Stimulated activated CD8-positive, alpha-beta memory T cell treated with anti-CD3 and anti-CD28 coated beads, Interleukin-7, amount 100 ng/mL, for 48 hours (primary cell): ENCODE measurements around the gene CSH2.

Source experiments
- DNase-seq, 2 donors: peaks; one replicate each; pipeline ENCODE4 v3.0.0-alpha.2; 2020; ENCODE audit warnings: low read depth in 1 of 2; ENCODE audit errors: extremely low read depth in 1 of 2

CSH2 gene

DNA sequence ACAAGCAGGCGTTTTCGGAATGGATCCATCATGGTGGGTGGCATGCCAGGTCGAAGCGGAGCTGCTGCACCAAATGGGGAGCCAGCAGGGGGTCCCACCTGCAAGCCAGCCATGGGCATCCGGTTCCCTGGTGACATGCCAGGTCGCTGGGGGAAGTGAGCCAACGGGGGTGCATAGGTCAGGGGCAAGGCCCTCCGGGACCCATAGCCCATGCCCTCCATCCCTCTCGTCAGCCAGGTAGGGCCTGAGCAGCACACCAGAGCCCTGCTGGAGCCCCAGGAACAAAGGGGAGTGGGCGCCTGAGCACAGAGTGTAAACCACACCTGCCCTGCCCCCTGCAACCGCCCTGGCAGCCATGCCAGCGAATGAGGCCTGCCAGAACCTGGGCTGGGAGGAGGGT lies 36.0 kb downstream of the CSH2 start:
- no peak for DNase-seq

DNA sequence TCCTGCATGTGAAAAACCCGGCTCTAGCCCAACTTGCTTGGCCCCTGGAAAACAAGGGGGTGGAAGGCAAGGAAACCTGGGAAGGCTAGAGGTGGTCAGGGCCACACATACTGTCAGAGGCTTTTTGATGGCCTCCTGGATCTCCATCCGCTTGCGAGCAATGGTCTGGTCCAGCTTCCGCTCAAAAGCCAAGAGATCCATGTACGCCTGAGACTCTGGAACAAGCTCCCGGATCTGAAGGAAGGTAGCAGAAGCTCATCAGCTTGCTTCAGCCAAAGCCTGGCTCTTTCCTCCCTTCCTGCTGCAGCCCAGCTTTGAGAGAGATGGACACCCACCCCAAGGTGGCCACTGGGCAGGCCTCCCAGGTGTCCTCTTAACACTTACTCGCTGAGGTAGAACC lies 36.7 kb downstream of the CSH2 start:
- no peak for DNase-seq

DNA sequence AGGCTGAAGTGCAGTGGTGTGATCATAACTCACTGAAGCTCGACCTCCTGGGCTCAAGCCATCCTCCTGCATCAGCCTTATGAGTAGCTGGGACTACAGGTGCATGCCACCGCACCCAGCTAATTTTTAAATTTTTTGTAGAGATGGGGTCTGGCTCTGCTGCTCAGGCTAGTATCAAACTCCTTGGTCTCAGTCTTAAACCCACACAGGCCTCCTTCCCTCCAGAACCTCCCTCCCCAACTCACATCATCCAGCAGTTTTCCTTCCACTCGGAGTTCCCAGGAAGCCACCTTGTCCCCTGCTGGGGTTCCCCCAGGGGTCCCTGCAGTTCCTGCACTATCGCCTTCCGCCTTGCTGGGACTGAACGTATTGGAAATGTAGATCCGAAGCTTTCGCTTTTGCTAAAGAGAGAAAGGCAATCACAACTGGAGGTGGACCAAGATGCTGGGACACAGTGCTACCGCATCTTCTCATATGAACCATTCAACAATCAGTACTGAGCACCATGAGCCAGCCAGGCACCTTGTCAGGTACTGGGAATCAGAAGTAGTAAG lies 38.2 kb downstream of the CSH2 start:
- DNase-seq = no peak

DNA sequence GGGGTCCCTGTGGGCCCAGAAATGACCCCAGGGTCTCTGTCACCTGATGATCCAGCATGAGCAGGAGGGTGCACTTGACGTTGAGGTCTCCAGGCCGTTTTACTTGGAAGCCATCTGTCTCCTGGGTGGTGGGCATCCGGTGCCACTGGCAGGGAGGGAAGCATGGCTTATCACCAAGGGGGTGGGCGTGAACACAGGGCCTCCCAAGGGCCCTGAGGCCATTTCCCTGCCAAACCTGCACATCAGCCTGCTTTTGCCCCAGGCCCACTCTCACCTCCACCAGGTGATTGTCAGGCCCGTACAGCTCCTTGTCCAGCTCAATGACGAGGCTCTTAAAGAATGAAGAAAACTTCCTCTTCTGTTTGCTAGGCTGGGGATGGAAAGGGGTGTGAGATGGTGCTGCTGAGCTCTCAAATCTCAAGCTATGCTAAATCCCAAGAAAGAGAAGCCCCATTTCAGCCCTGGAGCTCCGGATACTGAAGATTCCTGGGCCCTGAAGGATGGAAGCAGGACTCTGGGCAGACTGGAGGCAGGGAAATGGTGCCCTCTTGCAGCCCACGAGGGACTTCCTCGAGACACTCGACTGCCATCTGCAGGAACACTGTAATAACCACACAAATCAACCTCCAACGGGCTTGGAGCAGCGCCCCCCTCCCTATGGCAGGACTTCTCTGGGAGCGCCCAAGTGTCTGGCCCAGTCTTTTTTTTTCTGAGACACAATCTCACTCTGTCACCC lies 38.9 kb downstream of the CSH2 start:
- no peak for DNase-seq

DNA sequence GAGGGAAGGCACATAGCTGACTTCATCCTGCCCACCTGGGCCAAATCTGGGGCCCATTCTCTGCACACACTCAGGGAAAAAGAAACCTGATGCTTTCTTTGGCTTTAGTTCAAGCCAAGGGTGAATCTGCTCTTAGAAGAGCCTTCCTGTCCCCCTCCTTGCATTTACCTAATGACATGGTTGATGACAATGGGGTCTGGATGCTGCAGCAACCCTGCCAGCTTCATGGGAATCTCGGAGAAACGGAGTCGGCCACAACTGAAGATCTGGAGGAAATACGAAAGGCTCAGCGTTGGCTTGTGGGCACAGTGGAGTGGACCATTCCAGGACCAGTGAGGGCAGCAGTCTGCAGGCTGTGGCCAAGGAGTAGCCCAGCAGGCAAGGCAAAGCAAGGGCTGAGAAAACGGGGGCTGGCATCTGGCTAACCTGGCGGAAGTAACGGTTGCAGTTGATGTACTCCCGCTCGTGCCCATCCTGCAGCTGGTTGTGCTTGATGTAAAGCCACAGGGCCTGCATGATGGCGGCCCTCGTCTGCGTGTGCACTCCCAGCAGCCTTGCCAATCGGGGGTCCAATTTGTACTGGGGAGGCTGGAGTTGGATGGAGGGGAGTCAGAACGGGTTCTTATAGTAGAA lies 39.6 kb downstream of the CSH2 start:
- DNase-seq = no peak

DNA sequence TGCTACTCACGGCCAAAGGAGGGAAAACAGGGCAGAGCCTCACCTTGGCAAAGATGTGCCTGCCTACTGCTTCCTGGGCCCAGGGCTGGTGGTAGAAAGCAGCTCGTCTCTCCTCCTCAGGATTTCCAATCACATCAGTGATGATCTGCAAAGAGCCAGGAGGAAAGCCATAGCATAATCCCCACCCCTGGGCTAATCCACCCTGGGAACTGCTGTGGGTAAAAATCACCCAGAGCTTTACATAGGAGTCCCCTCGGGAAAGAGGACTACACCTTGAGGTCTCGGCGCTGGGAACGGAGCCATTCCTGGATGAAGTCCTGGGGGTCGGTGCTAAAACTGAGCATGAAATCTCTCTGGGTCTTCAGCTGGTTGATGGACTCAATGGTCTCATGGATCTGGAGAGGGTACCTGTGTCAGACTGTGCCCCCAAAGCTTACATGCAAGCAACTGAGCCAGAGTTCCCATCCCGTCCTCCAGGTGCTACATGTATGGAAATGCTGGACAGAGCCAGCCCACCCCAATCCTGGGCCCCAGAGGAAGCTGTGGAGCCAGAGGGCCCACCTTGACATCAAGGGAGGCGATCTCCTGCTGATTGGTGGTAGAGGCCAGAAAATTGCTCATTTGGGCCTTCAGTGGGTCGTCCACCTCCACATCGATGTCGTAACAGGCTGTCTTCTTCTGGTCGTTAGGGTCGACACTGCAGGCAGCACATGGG lies 40.3 kb downstream of the CSH2 start:
- DNase-seq = no peak

DNA sequence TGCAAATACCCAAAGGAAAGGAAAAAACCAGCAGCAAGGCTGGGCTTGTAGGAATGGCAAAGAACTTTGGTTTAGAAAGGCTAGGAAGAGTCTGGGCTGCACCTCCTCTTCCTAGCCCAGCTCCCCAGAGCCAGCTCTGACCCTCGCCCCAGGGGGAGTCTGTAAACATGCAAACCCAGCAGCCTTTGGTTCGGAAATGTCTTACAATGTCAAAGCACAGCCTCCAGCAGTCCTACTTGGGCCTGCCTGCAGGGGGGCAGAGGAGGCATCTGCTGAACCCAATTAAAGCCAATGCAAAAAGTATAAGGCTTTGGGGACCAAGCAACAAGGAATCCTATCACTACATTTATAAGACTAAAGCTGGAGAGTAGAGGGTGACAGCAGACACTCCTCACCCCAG lies 41.0 kb downstream of the CSH2 start:
- DNase-seq = no peak

DNA sequence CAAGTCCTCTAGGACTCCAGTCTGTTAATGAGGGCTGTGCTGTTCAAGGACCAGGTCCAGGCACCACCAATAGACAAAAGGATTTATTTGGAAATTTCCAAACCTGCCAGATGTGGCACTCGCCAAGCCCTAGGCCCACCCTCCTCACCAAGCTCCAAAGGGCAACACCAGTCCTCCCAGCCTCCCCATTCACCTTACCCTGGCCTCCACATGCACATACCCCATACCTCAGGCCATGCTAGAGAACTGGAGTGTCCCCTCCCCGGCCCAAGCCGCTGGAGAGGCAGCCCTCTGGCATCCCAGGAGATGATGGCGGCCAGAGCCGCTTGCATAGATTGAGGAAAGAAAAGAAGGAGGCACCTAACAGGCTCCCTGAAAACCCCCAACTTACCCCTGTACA lies 41.5 kb downstream of the CSH2 start:
- no peak for DNase-seq

DNA sequence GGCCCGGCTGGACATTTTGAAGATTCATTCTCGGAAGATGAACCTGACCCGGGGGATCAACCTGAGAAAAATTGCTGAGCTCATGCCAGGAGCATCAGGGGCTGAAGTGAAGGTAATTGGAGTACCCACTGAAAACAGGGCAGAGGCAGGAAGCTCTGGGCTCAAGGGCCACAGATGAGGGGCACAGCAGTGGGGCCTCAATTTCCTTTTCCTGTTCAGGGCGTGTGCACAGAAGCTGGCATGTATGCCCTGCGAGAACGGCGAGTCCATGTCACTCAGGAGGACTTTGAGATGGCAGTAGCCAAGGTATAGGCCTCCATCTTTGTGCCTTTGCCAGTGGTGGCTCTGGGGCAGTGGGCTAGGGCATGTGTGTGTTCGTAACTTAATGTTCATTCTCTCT lies 42.0 kb downstream of the CSH2 start:
- no peak for DNase-seq

DNA sequence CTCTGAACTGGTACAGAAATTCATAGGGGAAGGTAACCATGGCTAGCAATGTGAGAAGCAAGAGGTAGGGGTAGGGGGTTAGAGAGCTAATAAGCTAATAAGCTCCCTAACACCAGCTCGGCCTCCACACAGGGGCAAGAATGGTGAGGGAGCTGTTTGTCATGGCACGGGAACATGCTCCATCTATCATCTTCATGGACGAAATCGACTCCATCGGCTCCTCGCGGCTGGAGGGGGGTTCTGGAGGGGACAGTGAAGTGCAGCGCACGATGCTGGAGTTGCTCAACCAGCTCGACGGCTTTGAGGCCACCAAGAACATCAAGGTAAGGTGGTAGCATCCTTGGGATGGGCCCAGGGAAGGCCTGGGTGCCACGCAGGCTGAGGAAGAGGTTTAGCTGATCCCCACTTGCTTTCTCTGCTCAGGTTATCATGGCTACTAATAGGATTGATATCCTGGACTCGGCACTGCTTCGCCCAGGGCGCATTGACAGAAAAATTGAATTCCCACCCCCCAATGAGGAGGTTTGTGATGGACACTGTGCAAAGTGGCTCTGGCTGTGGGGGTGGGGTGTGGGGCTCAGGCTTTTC lies 42.5 kb downstream of the CSH2 start:
- no peak for DNase-seq

DNA sequence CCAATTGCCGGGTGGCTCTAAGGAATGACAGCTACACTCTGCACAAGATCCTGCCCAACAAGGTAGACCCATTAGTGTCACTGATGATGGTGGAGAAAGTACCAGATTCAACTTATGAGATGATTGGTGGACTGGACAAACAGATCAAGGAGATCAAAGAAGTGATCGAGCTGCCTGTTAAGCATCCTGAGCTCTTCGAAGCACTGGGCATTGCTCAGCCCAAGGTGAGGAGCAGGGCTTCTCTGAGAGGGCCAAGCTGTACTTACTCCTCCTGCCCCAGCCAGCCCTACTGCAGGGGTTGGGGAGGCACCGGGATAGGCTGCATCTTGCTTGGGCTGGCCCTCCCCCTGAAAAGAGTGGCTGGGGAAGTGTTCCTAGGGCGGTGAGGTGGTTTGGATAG lies 43.2 kb downstream of the CSH2 start:
- no peak for DNase-seq

DNA sequence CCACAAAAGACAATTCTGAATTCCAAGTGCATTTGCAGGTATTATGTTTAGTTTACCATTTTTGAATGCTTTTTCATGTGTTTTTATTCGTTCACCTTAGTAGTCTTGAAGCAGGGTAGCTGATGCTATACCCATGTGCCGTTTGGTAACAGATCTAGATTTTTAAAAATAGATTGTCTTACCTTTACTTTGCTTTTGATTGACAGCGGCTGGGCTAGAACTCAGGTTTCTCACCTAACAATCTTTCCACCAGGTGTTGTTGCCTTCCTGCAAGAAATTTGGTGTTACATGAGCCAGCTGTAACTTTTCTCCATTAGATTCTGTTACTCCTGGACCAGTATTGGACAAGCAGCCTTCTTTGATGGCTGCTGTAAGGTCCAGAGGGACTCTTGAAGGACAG lies 44.5 kb downstream of the CSH2 start:
- no peak for DNase-seq

DNA sequence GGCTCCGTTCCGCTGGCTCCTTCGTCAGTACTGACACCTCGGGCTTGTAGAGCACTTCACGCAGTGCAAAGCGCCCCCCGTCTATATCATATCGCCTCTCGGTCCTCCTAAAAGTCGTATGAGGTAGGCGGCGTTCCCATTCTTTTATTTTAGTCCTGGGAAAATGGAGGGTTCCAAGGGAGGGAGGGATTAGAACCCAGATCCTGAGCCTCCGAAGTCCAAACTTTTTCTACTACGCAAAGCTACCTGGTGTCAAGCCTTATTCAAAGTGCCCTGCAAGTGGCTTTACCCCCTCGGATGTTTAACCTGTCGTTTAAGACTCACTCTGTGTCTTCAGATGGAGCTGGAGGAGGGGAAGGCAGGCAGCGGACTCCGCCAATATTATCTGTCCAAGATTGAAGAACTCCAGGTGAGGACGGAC lies 45.7 kb downstream of the CSH2 start:
- no peak for DNase-seq

DNA sequence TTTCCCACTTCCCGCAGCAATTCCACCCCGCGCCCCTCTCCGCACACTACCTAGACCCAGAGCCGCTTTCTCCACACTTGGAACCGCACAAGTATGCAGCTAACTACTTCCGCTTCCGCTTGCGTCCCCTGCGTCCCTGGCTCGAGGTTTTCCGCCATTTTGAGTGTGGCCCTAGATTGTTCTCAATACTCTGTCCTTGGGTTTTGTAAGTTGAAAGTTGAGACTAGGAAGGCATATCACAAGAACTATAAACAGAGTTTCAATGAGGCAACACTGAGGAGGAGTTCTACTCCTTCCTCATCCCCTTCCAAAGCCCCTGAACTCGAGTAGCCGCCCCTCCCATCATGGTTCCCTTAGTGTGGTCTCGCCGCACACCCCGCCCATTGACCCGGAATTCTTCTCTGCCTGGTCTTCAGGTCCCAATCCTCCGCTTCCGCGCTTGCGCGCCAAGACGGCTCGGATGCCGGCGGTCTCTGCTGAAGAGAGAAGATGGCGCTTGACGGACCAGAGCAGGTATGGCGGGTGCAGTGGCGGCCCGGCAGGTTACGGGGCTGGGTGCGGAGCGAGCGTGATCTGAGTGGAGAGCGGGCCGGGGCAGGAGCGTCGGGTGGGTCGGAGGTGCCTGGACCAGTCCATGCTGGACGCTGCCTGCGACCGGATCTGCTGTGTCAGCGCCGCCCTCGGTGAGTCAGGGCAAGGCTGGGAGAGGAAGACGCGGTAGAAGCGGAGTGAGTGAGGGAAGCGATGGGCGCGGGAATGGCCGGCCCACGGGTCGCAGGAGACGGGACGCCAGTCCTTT lies 46.3 kb downstream of the CSH2 start, which contains the start of the genes FTSJ3 and PSMC5:
TSS of gene FTSJ3 (minus strand) at position 662 of the 799 bp plus-strand sequence. CDS start 761 bp downstream, outside the sequence.
TSS of gene PSMC5 (plus strand) at position 430 of the 799 bp plus-strand sequence. CDS start at position 490, 60 bp downstream.
- peak; percentile 79 to 94 for DNase-seq

DNA sequence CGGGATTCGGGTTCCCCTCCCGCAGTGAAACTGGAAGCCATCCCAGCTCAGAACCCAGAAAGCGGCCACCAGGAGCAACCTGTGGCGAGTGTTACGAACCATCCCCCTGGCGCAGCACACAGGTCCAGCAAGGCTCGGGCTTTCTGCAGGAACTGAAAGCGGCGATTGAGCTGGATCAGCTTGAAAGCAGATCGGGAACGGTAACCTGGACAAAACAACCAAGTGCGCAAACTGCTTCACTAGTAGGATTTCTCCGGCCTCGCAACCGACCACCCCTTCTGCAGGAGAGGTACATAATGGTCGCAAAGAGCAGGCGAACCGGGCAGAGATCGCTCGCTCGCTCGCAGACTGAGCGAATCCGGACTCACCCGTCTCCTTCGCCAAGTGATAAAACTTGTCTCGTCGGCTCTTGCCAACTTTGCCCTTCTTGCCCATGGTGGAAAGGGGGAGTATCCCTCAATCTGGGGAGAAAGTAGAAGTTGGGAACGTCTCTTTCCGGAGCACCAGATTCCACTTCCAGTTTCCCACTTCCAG lies 46.9 kb downstream of the CSH2 start:
- no peak for DNase-seq

DNA sequence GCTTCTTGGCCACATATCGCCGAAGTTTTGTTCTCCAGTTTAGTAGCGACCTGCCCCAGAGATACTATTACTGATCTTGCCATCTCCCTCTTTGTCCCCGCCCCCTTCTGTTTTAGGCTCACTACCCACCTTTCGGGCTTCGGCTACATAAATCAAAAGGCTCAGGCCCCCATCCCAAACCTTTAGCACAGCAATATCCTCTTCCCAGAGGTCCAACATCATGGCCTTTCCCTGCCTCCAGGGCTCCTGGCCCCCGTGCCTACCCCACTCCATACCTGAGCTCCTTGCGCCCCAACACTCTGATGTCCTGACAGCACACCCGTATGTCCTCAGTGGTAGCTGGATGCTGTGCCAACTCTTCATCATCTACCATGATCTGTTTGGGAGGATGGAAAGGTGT lies 49.1 kb downstream of the CSH2 start:
- no peak for DNase-seq

DNA sequence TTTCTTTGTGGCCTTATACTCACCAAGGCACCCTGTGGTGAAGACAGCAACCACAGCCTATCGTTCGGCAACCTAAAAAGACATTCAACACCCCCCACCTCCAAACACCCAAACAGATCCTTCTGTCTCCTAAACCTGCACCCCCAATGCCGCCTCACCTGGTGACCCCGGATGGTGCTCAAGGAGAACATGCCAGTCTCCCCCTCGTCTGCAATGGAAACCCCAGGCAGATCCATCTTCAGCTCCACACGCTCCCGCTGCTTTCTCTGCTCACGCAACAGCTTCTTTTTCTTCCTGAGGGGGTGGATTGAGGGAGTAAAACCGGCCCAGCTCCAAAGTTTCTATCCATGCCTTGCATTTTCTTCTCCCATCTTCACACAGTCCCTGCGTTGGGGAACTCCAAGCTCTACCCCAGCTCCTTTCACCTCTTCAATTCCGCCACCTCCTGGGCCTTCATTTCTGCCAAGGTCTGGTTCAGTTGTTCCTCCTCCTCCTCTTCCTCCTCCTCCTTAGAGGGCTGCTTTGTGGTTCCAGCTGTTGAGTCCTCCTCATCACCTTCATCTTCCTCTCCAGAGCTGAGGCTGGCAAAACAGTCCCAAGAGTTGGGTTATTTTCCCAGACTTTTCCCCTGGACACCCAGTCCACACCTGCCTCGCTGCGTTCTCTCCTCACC lies 49.7 kb downstream of the CSH2 start:
- DNase-seq = no peak

DNA sequence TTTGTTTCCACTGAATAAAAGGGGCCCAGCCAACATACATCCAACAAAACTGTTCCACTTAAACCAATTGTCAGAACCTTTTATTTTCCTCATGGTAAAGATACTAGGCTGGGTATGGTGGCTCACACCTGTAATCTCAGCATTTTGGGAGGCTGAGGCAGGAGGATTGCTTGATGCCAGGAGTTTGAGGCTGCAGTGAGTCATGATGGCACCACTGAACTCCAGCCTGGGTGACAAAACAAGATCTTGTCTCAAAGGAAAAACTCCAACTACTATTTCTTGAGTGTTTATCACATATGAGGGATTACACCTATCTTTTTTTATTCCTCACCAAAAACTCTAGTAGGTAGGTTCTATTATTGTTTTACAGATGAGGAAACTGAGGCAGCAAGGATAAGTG lies 50.9 kb downstream of the CSH2 start:
- no peak for DNase-seq
